WERI-Rb-1 (cell line): ENCODE results near the gene MYO3A.

ENCODE experiments used
- DNase-seq: peaks from one replicate; pipeline ENCODE4 v3.0.0-alpha.2; 2020
- H3K27ac ChIP-seq: fragments of 250-450 bp; sonication (Bioruptor Pico); 2 replicates; pipeline ENCODE4 v1.5.1; 2020; ENCODE audit warnings: mild to moderate bottlenecking, moderate library complexity
- H3K27me3 ChIP-seq: fragments of 250-450 bp; sonication (Bioruptor Pico); 2 replicates; pipeline ENCODE4 v1.5.1; 2021; ENCODE audit warnings: mild to moderate bottlenecking, low read depth, moderate library complexity; ENCODE audit not compliant: insufficient read depth, severe bottlenecking
- H3K36me3 ChIP-seq: fragments of 250-450 bp; sonication (Bioruptor Pico); 2 replicates; pipeline ENCODE4 v1.5.1; 2020; ENCODE audit warnings: mild to moderate bottlenecking, moderate library complexity
- H3K4me3 ChIP-seq: 2 replicates; pipeline ENCODE4 v1.5.1; 2011; ENCODE audit warnings: low read depth, mild to moderate bottlenecking, control low read depth, low read length
- H3K9me3 ChIP-seq: fragments of 250-450 bp; sonication (Bioruptor Pico); 2 replicates; pipeline ENCODE4 v1.5.1; 2021; ENCODE audit warnings: mild to moderate bottlenecking, moderate library complexity; ENCODE audit not compliant: severe bottlenecking
- TF ChIP-seq, protein P1 (sequence below): IDR thresholded peaks from 2 replicates; pipeline ENCODE4 v1.5.1; 2011; ENCODE audit warnings: low read depth, mild to moderate bottlenecking, control low read depth, inconsistent platforms, low read length

Gene MYO3A

GRCh38 chr10:26194275-26194674, 260.2 kb downstream of the MYO3A start:
- Histone ChIP-seq H3K27ac (no peak overlapping the region), H3K27me3 (no peaks in the 10 kb centered on the region), H3K9me3 (no peaks in the 10 kb centered on the region), H3K4me3 (no peak overlapping the region), H3K36me3 (no peaks in the 10 kb centered on the region)
- no peak for DNase-seq
- TF ChIP-seq, protein P1, sequence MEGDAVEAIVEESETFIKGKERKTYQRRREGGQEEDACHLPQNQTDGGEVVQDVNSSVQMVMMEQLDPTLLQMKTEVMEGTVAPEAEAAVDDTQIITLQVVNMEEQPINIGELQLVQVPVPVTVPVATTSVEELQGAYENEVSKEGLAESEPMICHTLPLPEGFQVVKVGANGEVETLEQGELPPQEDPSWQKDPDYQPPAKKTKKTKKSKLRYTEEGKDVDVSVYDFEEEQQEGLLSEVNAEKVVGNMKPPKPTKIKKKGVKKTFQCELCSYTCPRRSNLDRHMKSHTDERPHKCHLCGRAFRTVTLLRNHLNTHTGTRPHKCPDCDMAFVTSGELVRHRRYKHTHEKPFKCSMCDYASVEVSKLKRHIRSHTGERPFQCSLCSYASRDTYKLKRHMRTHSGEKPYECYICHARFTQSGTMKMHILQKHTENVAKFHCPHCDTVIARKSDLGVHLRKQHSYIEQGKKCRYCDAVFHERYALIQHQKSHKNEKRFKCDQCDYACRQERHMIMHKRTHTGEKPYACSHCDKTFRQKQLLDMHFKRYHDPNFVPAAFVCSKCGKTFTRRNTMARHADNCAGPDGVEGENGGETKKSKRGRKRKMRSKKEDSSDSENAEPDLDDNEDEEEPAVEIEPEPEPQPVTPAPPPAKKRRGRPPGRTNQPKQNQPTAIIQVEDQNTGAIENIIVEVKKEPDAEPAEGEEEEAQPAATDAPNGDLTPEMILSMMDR: no peak

GRCh38 chr10:26197248-26197647, 263.2 kb downstream of the MYO3A start:
- no peak for DNase-seq
- H3K4me3 ChIP-seq: no peak overlapping the region
- no peaks in the 10 kb centered on the region for H3K36me3 ChIP-seq
- no peak overlapping the region for H3K27ac ChIP-seq
- TF ChIP-seq, protein P1: no peak
- H3K9me3 ChIP-seq: no peaks in the 10 kb centered on the region
- no peaks in the 10 kb centered on the region for H3K27me3 ChIP-seq

DNA sequence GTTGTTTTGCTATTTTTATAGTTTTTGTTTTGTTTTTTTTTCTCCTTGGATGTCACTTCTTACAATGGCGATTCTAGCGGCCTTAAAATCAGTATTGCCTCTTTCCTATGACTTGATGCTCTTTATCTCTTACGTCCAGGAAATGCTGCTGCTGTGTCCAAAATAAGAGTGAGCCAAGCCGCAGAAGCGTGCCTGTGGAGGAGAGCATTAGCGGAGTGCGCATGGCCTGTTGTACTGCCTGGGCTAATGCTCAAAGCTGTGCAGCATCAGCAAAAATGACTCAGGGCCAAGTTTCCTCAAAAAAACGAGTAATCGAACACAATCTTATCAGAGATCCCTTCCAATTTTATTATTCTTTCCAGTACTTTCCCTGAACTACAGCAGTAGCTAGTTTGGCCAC, 264.1 kb downstream of the MYO3A start:
- H3K27me3 ChIP-seq: no peaks in the 10 kb centered on the region
- TF ChIP-seq, protein P1: no peak
- no peaks in the 10 kb centered on the region for H3K36me3 ChIP-seq
- H3K4me3 ChIP-seq: no peak overlapping the region
- no peak overlapping the region for H3K27ac ChIP-seq
- no peak for DNase-seq
- H3K9me3 ChIP-seq: no peaks in the 10 kb centered on the region

GRCh38 chr10:26199841-26200240, 265.8 kb downstream of the MYO3A start:
- Histone ChIP-seq H3K36me3 (no peaks in the 10 kb centered on the region), H3K27ac (no peak overlapping the region), H3K4me3 (no peak overlapping the region), H3K9me3 (no peaks in the 10 kb centered on the region), H3K27me3 (no peaks in the 10 kb centered on the region)
- DNase-seq: no peak
- TF ChIP-seq, protein P1: no peak

DNA sequence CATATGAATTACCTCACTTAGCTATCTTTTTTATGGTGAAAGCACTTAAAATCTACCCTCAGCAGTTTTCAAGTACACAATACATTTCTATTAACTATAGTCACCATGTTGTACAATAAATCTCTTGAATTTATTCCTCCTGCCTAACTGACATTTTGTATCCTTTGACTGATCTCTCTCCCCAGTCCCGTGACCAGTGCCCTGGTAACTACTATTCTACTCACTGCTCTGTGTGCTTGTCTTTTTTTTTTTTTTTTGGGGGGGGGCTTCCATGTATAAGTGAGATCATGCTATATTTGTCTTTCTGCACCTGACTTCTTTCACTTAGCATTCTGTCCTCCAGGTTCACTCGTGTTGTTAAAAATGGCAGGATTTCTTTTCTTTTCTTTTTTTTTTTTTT, 271.2 kb downstream of the MYO3A start:
- H3K4me3 ChIP-seq: no peak overlapping the region
- TF ChIP-seq, protein P1: no peak
- no peaks in the 10 kb centered on the region for H3K27me3 ChIP-seq
- H3K36me3 ChIP-seq: no peaks in the 10 kb centered on the region
- DNase-seq: no peak
- no peaks in the 10 kb centered on the region for H3K9me3 ChIP-seq
- H3K27ac ChIP-seq: no peak overlapping the region

- no peak for DNase-seq
- H3K9me3 ChIP-seq: no peaks in the 10 kb centered on the region
- H3K4me3 ChIP-seq: no peak overlapping the region
- TF ChIP-seq, protein P1: no peak
- no peaks in the 10 kb centered on the region for H3K36me3 ChIP-seq
- no peak overlapping the region for H3K27ac ChIP-seq
- no peaks in the 10 kb centered on the region for H3K27me3 ChIP-seq
Observed at GRCh38 chr10:26211781-26212444, 277.9 kb downstream of the MYO3A start.
